Glutamatergic neuron (in vitro differentiated cells): Measurements from ENCODE around the gene MNDA. TPM values are rescaled to one million over a fixed set of nuclear protein-coding genes. Genes with fewer than 3 reads are reported as not detected.

Experiments
- DNase-seq: peaks from one replicate; pipeline ENCODE4 v3.0.0; 2022
- H3K27ac Mint-ChIP-seq: one replicate; pipeline ENCODE4 v1.8.0; 2020; ENCODE audit warnings: mild to moderate bottlenecking, mixed read lengths, inconsistent platforms; ENCODE audit not compliant: unreplicated experiment
- H3K27me3 Mint-ChIP-seq: one replicate; pipeline ENCODE4 v1.8.0; 2020; ENCODE audit warnings: mild to moderate bottlenecking, moderate library complexity, mixed read lengths, inconsistent platforms; ENCODE audit not compliant: unreplicated experiment
- H3K36me3 Mint-ChIP-seq: one replicate; pipeline ENCODE4 v1.8.0; 2020; ENCODE audit warnings: mild to moderate bottlenecking, mixed read lengths, inconsistent platforms; ENCODE audit not compliant: unreplicated experiment
- H3K4me1 Mint-ChIP-seq: one replicate; pipeline ENCODE4 v1.8.0; 2020; ENCODE audit warnings: mild to moderate bottlenecking, low read depth, mixed read lengths, inconsistent platforms; ENCODE audit not compliant: unreplicated experiment
- H3K4me3 Mint-ChIP-seq: one replicate; pipeline ENCODE4 v1.8.0; 2020; ENCODE audit warnings: mild to moderate bottlenecking, mixed read lengths, inconsistent platforms; ENCODE audit not compliant: unreplicated experiment
- H3K9me3 Mint-ChIP-seq: one replicate; pipeline ENCODE4 v1.8.0; 2020; ENCODE audit warnings: mild to moderate bottlenecking, moderate library complexity, mixed read lengths, inconsistent platforms; ENCODE audit not compliant: unreplicated experiment
- total RNA-seq: library from RNA; stranded (reverse); fragmentation: NEBNext Ultra II Directional; extraction: Animal tissue kit (Norgen Biotek cat#: 25700); gene quantifications from one replicate; pipeline ENCODE4 v1.2.1, GENCODE V29; 2021; ENCODE audit not compliant: unreplicated experiment
- TF ChIP-seq, protein P1 (sequence below): fragments of 200-600 bp; sonication (generic); IDR thresholded peaks from one replicate; pipeline ENCODE4 v1.5.0; 2021; ENCODE audit not compliant: partially characterized antibody, unreplicated experiment

The MNDA gene
- total RNA-seq, 1 donor from 2014 or later = not detected

GRCh38 chr1:158800526-158800925 is 30.6 kb upstream of the MNDA start:
- peaks cover 3% of the 10 kb centered on the region for H3K27me3 Mint-ChIP-seq
- H3K4me3 Mint-ChIP-seq = no peak overlapping the region
- H3K9me3 Mint-ChIP-seq = peaks cover 1% of the 10 kb centered on the region
- no peak for DNase-seq
- no peak overlapping the region for H3K27ac Mint-ChIP-seq
- no peaks in the 10 kb centered on the region for H3K36me3 Mint-ChIP-seq
- TF ChIP-seq, protein P1, sequence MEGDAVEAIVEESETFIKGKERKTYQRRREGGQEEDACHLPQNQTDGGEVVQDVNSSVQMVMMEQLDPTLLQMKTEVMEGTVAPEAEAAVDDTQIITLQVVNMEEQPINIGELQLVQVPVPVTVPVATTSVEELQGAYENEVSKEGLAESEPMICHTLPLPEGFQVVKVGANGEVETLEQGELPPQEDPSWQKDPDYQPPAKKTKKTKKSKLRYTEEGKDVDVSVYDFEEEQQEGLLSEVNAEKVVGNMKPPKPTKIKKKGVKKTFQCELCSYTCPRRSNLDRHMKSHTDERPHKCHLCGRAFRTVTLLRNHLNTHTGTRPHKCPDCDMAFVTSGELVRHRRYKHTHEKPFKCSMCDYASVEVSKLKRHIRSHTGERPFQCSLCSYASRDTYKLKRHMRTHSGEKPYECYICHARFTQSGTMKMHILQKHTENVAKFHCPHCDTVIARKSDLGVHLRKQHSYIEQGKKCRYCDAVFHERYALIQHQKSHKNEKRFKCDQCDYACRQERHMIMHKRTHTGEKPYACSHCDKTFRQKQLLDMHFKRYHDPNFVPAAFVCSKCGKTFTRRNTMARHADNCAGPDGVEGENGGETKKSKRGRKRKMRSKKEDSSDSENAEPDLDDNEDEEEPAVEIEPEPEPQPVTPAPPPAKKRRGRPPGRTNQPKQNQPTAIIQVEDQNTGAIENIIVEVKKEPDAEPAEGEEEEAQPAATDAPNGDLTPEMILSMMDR = no peak
- peaks cover 4% of the 10 kb centered on the region for H3K4me1 Mint-ChIP-seq

GRCh38 chr1:158801396-158801795 is 29.8 kb upstream of the MNDA start:
- H3K9me3 Mint-ChIP-seq = no peaks in the 10 kb centered on the region
- no peak overlapping the region for H3K4me3 Mint-ChIP-seq
- TF ChIP-seq, protein P1 = no peak
- DNase-seq = no peak
- no peak overlapping the region for H3K27ac Mint-ChIP-seq
- H3K27me3 Mint-ChIP-seq = peaks cover 2% of the 10 kb centered on the region
- peaks cover 4% of the 10 kb centered on the region for H3K4me1 Mint-ChIP-seq
- no peaks in the 10 kb centered on the region for H3K36me3 Mint-ChIP-seq

DNA sequence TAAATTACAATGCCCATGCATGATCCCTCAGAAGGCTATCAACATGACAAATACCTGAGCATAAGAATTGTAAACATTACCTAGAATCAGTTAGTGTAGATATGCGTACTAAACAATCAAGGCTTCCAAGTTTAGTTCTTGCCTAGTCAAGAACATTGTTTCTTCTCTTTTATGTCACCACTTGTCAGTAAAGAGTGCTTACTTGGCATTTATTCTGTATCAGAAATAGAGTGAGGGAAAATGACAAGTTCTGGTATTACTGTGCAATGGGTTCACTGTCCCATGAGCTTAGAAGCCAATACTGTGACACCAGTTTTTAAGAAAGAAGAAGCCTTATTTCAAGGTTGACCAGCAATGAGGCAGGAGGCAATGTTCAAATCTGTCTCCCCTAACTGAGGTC is 27.5 kb upstream of the MNDA start:
- H3K9me3 Mint-ChIP-seq = no peaks in the 10 kb centered on the region

DNA sequence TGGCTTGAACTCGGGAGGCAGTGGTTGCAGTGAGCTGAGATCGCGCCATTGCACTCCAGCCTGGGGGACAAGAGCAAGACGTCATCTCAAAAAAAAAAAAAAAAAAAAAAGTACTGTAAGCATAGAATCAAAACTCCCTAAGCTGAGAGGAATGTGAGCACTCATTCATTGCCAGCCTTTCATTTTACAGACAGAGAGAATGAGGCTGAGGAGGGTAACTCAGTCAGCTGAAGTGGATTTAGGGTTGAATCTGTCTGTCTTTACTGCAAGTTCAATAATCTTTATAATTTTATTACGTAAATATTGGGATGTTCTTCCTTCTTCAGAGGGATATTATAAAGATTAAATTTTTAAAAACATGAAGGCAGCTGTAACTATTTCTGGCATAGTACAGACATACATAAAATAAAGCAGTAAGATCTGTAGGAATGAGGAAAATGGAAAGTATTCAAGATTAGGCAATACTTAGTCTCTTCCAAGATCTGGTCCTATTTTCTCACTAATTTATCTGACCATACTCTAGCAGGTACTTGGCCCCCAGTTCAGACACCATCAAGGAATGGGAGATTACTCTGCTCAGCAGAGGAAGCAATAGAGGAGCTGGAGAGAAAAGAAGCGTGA is 24.1 kb upstream of the MNDA start:
- TF ChIP-seq, protein P1 = no peak
- Mint-ChIP-seq H3K9me3 (no peaks in the 10 kb centered on the region), H3K27me3 (peaks cover 2% of the 10 kb centered on the region), H3K36me3 (no peaks in the 10 kb centered on the region), H3K27ac (no peak overlapping the region), H3K4me3 (no peak overlapping the region), H3K4me1 (no peaks in the 10 kb centered on the region)
- no peak for DNase-seq

More for the DNA sequence above, 27.5 kb upstream of the MNDA start:
- H3K4me1 Mint-ChIP-seq = peaks cover 4% of the 10 kb centered on the region
- peaks cover 2% of the 10 kb centered on the region for H3K27me3 Mint-ChIP-seq
- H3K4me3 Mint-ChIP-seq = no peak overlapping the region
- no peaks in the 10 kb centered on the region for H3K36me3 Mint-ChIP-seq
- no peak overlapping the region for H3K27ac Mint-ChIP-seq
- TF ChIP-seq, protein P1 = no peak
- no peak for DNase-seq

DNA sequence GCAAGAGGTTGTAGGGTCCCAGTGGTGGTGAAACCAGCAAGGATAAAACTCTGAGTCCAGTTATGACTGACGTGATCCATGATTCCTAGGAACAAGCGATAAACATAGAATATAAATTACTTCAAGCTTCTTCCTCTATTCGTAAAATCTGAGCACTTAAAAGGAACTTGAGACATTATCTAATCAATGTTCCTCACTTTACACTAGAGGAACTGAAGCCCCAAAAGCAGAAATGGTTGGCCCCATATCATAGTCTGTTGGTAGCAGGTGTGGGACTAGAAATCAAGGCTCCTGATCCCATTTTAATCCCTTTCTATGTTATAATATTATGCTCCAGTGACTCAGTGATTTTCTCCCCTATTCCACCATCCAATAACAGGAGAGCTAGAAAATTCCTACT is 21.9 kb upstream of the MNDA start:
- Mint-ChIP-seq H3K27me3 (no peaks in the 10 kb centered on the region), H3K9me3 (no peaks in the 10 kb centered on the region), H3K4me3 (no peak overlapping the region)

More for the DNA sequence above, 21.9 kb upstream of the MNDA start:
- TF ChIP-seq, protein P1 = no peak
- Mint-ChIP-seq H3K36me3 (no peaks in the 10 kb centered on the region), H3K4me1 (no peaks in the 10 kb centered on the region), H3K27ac (no peak overlapping the region)
- DNase-seq = no peak
